ENCODE measurements around the gene TMEM108. TPM values are rescaled to one million over a fixed set of nuclear protein-coding genes. Genes with fewer than 3 reads are reported as not detected.

The TMEM108 gene
- total RNA-seq, 1 experiment from 2014 or later = not detected

GRCh38 chr3:133414021-133414392 is 375.8 kb downstream of the TMEM108 start:
- H3K27me3 Mint-ChIP-seq (ENCODE audit: insufficient read depth, unreplicated experiment) = peaks cover 38% of the 10 kb centered on the region
- no peak for TF ChIP-seq CTCF (IDR thresholded peaks at IDR 0.05; ENCODE audit: unreplicated experiment)
- intact Hi-C loops (cut with micrococcal nuclease) = no loop called here
- H3K36me3 Mint-ChIP-seq (ENCODE audit: insufficient read depth, unreplicated experiment) = no peaks in the 10 kb centered on the region
- no peak overlapping the region for H3K4me3 Mint-ChIP-seq (ENCODE audit: unreplicated experiment)
- DNase-seq (ENCODE audit: unreplicated experiment) = no peak
- H3K4me1 Mint-ChIP-seq (ENCODE audit: insufficient read depth, unreplicated experiment) = no peaks in the 10 kb centered on the region
- POLR2A ChIA-PET = no interaction called here
- CTCF ChIA-PET = interaction anchor here (1.0 kb wide), 2 partner anchors 8 to 10 kb away, joined by 3 read pairs; no protein-coding TSS in a partner anchor
- H3K27ac Mint-ChIP-seq (ENCODE audit: low read depth, unreplicated experiment) = no peak overlapping the region
- no peaks in the 10 kb centered on the region for H3K9me3 Mint-ChIP-seq (ENCODE audit: unreplicated experiment)
- no TSS peak for BruUV-seq (replicated peaks)

- H3K4me3 Mint-ChIP-seq (ENCODE audit: unreplicated experiment) = no peak overlapping the region
- no TSS peak for BruUV-seq (replicated peaks)
- POLR2A ChIA-PET = no interaction called here
- no peak overlapping the region for H3K27ac Mint-ChIP-seq (ENCODE audit: low read depth, unreplicated experiment)
- no peaks in the 10 kb centered on the region for H3K36me3 Mint-ChIP-seq (ENCODE audit: insufficient read depth, unreplicated experiment)
- CTCF ChIA-PET = no interaction called here
- no peaks in the 10 kb centered on the region for H3K9me3 Mint-ChIP-seq (ENCODE audit: unreplicated experiment)
- no peak for DNase-seq (ENCODE audit: unreplicated experiment)
- H3K4me1 Mint-ChIP-seq (ENCODE audit: insufficient read depth, unreplicated experiment) = no peaks in the 10 kb centered on the region
- TF ChIP-seq CTCF (IDR thresholded peaks at IDR 0.05; ENCODE audit: unreplicated experiment) = no peak
- H3K27me3 Mint-ChIP-seq (ENCODE audit: insufficient read depth, unreplicated experiment) = no peaks in the 10 kb centered on the region
- intact Hi-C loops (cut with micrococcal nuclease) = no loop called here
Measured at GRCh38 chr3:133418361-133418760, 380.2 kb downstream of the TMEM108 start.

DNA sequence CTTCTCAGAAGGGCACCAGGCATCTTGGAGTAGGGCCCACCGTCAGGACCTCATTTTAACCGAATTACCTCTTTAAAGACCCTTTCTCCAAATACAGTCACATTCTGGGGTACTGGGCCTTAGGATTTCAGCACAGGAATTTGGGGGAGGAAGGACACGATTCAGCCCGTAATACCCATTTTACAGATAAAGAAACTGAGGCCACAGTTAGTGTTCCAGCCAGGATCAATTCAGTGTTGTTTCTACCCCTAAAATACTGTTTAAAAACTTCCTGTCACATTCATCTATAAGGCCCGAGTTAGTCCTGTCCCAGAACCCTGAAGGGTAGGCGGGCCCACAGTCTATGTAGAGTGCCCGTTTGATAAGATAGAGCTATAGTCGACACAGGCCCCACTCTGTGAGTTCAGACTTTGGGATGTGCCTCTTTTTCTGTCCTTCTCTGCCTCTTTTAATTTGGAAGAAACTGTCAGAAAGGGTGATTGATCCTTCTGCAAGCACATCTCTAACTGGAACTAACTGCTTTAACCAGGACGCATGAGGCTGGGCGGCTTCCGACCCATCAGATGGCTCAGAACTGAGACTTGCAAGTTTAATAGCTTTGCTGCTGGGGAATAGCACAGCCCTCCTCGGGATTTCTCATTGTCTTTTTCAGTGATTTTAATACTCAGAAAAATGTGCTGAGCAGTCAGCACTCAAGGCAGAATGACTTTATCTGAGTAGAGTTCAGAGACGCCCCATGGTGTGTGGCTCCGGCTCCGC is 381.1 kb downstream of the TMEM108 start:
- no peak overlapping the region for H3K27ac Mint-ChIP-seq (ENCODE audit: low read depth, unreplicated experiment)
- POLR2A ChIA-PET = interaction anchor here (0.7 kb wide), 1 partner anchor 18 kb away, joined by 3 read pairs; no protein-coding TSS in a partner anchor

More for the DNA sequence above, 381.1 kb downstream of the TMEM108 start:
- no TSS peak for BruUV-seq (replicated peaks)
- CTCF ChIA-PET = interaction anchor here (1.1 to 2.4 kb wide), 2 partner anchors 687 to 693 kb away, joined by 3 to 7 read pairs; no protein-coding TSS in a partner anchor
- TF ChIP-seq CTCF (IDR thresholded peaks at IDR 0.05; ENCODE audit: unreplicated experiment) = no peak
- no peaks in the 10 kb centered on the region for H3K4me1 Mint-ChIP-seq (ENCODE audit: insufficient read depth, unreplicated experiment)
- intact Hi-C loops (cut with micrococcal nuclease) = no loop called here
- no peak for DNase-seq (ENCODE audit: unreplicated experiment)
- H3K9me3 Mint-ChIP-seq (ENCODE audit: unreplicated experiment) = no peaks in the 10 kb centered on the region
- no peak overlapping the region for H3K4me3 Mint-ChIP-seq (ENCODE audit: unreplicated experiment)
- H3K36me3 Mint-ChIP-seq (ENCODE audit: insufficient read depth, unreplicated experiment) = no peaks in the 10 kb centered on the region
- H3K27me3 Mint-ChIP-seq (ENCODE audit: insufficient read depth, unreplicated experiment) = no peaks in the 10 kb centered on the region
